ENCODE measurements around the gene GSTO2.
A peak's percentile ranks its signal among the peaks of the same experiment; 100 is the strongest.

Gene GSTO2

GRCh38 chr10:104281694-104282093, 12.7 kb downstream of the GSTO2 start:
- DNase-seq (ENCODE audit: low spot score), result no peak

DNA sequence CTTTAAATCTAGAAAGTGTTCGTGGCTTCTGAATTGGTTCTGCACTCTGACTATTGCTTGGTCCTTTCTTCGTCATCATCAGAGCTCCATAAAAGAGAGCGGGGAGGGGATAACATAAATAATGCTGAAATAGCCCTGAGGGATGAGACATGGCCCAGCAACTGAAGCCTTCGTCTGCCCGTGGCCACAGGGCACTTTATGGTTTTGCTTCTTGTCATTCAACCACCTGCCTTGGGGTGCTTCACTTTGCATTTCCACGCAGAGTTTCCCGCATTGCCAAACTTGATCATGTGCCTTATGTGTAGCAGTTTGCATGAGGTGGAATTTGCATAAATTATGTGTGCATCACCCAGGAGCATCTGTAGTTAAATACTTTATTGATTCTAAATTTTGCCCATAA, 15.9 kb downstream of the GSTO2 start:
- DNase-seq (ENCODE audit: low spot score), result no peak

- DNase-seq (ENCODE audit: low spot score), result no peak
Measured at GRCh38 chr10:104286939-104287338, 18.0 kb downstream of the GSTO2 start.

DNA sequence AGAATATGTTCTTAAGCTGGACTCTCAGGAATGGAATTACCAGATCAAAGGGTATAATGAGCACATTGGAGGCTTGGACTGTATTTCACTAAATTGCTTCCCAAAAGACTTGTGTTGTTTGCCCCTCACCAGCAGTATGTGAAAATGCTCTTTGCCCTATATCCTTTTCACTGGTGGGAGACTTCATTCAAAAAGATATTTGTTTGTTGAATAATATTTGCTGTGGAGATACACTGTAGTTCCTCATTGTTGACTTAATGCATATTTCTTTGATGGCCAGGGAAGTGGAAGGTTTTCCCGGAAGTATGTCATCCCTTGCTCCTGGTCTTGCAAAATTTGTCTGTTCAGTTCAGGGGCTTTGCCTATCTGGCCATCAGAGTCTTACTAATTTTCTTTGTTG, 19.4 kb downstream of the GSTO2 start:
- no peak for DNase-seq (ENCODE audit: low spot score)

GRCh38 chr10:104291439-104291951, 22.5 kb downstream of the GSTO2 start:
- DNase-seq (ENCODE audit: low spot score), result peak; percentile 73

DNA sequence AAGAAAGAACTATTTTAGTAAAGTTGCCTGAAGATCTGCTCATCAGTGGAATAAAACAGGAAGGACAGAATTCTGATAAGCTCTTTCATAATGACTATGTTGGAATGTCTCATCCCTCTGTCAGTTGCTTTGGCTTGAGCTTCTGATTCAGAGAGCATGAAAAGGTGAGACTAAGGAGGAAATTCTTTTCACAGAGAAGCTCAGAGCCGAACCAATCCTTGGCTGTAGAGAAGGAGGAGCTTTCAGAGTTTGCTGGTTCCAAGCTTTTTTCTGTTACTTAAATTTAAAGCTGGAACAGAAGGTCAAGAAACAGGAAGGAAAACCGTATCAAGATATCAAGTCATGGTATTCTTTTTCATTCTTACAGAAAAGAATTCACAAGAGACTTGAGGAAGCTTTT, 24.0 kb downstream of the GSTO2 start:
- peak; percentile 18 for DNase-seq (ENCODE audit: low spot score)

GRCh38 chr10:104293781-104294321, 24.9 kb downstream of the GSTO2 start:
- no peak for DNase-seq (ENCODE audit: low spot score)

DNA sequence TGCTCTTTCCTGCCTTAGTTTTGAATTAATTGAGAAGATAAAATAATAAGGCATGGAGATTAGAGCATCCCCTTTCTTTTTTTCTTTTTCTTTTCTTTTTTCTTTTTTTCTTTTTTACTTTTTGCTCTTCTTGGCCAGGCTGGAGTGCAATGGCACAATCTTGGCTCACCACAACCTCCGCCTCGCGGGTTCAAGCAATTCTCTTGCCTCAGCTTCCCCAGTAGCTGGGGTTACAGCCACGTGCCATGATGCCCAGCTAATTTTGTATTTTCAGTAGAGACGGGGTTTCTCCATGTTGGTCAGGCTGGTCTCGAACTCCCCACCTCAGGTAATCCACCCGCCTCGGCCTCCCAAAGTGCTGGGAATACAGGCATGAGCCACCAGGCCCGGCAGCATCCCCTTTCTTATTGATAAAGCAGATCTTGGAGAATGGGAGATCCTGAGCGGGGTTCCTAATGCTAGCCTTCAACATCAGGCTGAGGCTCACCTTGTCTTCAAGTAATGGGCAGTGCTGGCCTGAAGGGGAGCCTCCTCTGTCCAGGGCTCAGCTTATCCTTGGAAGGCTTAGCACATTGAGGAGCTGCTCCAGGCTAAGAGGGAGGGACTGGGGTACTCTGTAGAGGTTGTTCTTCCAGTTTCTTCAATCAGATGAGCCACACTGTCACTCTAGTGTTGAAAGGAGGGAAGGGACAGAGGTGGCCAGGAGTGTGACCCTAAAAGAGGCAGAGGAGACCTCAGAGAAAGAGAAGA, 27.9 kb downstream of the GSTO2 start:
- DNase-seq (ENCODE audit: low spot score), result no peak

DNA sequence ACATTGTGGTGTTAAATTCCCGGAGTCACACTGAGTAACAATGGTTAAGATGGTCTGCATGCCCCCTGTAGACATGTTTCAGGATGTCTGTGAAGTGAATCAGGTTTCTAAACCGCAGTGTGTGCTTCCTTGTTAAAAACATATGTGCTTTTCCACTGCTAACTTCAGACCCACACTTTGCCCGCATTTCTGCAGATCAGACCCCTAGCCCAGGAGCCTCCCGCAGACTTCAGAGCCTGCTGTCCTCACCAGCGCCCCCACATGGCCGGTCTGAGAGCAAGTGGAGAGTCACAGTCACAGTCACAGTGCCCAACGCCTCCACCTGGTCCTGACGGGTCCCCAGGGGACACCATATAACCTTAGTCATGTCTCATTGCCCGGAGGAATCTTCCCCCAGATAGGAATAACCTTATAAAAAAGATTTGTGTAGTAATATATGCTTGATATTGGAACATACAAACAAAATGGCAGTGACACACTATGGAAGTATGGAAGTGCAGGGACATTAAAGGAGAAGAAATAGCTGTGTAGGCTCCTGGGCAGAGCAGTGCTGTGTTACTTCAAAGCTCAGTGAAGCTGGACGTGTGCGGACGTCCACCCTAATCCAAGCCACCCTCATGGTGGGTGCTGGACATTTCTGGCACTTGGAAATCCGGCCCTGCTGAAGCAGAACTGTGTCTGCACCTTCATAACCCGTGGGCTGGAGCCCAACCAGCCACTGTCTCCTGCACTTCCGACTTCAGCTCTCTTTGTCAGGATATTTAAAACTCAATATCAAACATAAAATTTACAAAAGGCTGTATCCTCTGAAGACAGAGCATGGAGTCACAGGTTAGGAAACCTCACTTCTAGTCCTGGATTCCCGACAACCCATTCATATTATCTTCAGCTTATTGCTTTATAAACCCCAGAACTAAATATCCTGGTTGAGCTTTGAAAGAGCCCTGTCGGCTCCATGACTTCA, 29.0 kb downstream of the GSTO2 start:
- no peak for DNase-seq (ENCODE audit: low spot score)

GRCh38 chr10:104299031-104299904, 30.3 kb downstream of the GSTO2 start:
- DNase-seq (ENCODE audit: low spot score), result no peak

GRCh38 chr10:104300002-104300735, 31.2 kb downstream of the GSTO2 start:
- DNase-seq (ENCODE audit: low spot score), result peak; percentile 56

DNA sequence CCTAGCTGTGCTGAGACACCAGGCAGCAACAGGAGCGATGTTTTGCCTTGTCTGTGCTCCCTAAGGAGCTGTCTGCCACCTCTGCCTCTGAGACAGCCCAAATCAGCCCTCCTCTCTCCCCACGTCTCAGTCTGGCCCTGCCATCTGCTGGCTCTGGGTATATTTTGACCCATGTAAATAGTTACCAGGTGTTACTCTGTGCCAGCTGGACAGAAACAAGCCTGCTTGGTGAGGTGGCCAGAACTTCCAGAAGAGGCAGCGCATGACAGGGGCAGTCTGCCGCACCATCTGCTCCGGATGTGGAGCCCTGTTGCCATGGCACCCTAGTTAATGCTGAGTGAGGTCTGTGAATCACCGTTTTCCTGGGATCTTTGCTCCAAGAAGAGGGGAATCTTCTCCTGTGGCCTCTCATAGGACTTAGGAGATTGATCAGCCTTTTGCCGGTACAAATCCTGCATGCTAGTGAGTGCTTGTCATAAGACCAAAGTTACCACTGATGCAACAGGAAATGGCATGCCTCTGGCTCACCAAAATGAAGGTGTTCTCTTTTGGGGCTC, 31.8 kb downstream of the GSTO2 start:
- DNase-seq (ENCODE audit: low spot score), result peak; percentile 38

DNA sequence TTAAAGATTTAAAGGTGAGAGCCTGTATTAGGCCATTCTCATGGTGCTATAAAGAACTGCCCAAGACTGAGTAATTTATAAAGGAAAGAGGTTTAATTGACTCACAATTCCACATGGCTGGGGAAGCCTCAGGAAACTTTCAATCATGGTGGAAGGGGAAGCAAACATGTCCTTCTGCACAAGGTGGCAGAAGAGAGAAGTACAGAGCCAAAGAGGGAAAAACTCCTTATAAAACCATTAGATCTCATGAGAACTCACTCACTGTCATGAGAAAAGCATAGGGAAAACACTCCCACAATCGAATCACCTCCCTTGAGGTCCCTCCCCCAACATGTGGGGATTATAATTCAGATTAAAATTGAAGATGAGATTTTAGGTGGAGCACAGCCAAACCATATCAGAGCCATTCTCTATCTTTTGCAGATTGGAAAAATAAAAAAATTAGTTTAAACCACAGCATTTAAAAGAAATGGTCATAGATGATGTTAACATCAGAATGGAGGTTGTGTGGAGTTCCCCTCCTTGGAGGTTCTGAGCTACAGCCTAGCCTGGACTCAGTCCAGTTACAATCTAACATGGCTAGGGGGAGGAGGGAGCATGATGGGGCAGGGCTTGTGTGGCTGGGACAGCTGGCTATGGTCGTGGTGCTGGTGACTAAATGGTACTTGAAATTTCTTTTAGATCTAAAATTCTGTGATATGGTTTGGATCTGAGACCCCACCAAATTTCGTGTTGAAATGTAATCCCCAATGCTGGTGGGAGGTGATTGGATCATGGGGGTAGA, 33.1 kb downstream of the GSTO2 start:
- DNase-seq (ENCODE audit: low spot score), result no peak

- no peak for DNase-seq (ENCODE audit: low spot score)
Measured at GRCh38 chr10:104303594-104304355, 34.8 kb downstream of the GSTO2 start.

- DNase-seq (ENCODE audit: low spot score), result no peak
Measured at GRCh38 chr10:104304356-104304745, 35.4 kb downstream of the GSTO2 start.

GRCh38 chr10:104304927-104305326, 35.9 kb downstream of the GSTO2 start:
- no peak for DNase-seq (ENCODE audit: low spot score)

- DNase-seq (ENCODE audit: low spot score), result no peak
Measured at GRCh38 chr10:104306897-104307296, 37.9 kb downstream of the GSTO2 start.

GRCh38 chr10:104307576-104308438, 38.8 kb downstream of the GSTO2 start:
- DNase-seq (ENCODE audit: low spot score), result no peak
